Measurements from ENCODE around the gene GLUD1. TPM values are rescaled to one million over a fixed set of nuclear protein-coding genes. Genes with fewer than 3 reads are reported as not detected.

Gene GLUD1
- total RNA-seq, 1 donor from 2014 or later = 96.6 TPM

GRCh38 chr10:87092376-87092860 lies 2.2 kb downstream of the GLUD1 start:
- Histone ChIP-seq H3K79me2 (ENCODE audit: insufficient read depth, low read length) (peaks cover 95% of the 10 kb centered on the region), H3K27ac (ENCODE audit: low read depth, low read length) (peak overlapping the region; percentile 90), H3K4me3 (ENCODE audit: insufficient read depth, low read depth, low read length) (peak overlapping the region; percentile 85), H3K36me3 (ENCODE audit: insufficient read depth, low read length) (peaks cover 2% of the 10 kb centered on the region), H3K9ac (ENCODE audit: low read length) (peak overlapping the region; percentile 94), H4K20me1 (ENCODE audit: insufficient read depth, low read length) (peaks cover 50% of the 10 kb centered on the region), H3K27me3 (ENCODE audit: insufficient read depth, low read length) (no peaks in the 10 kb centered on the region), H2AFZ (ENCODE audit: low read depth, low read length) (no peak overlapping the region), H3K4me2 (ENCODE audit: low read length) (peak overlapping the region; percentile 94), H3K9me3 (ENCODE audit: insufficient read depth, low read depth, low read length) (no peaks in the 10 kb centered on the region), H3K4me1 (ENCODE audit: insufficient read depth, low read length) (peaks cover 22% of the 10 kb centered on the region)
- Mint-ChIP-seq H3K9me3 (ENCODE audit: unreplicated experiment) (no peaks in the 10 kb centered on the region), H3K4me1 (ENCODE audit: low read depth, unreplicated experiment) (peaks cover 21% of the 10 kb centered on the region), H3K36me3 (ENCODE audit: low read depth, unreplicated experiment) (no peaks in the 10 kb centered on the region), H3K27me3 (ENCODE audit: low read depth, unreplicated experiment) (no peaks in the 10 kb centered on the region), H3K27ac (ENCODE audit: unreplicated experiment) (peak overlapping the region; percentile 83), H3K4me3 (ENCODE audit: unreplicated experiment) (peak overlapping the region; percentile 92)
- TF ChIP-seq CTCF (IDR thresholded peaks at IDR 0.05; ENCODE audit: insufficient read depth, low read depth, low read length) (no peak), EZH2 (IDR thresholded peaks at IDR 0.05; ENCODE audit: insufficient read depth, low read length) (no peak)
- DNase-seq (ENCODE audit: low read depth) (peak; percentile 37), FAIRE-seq (no peak)

- no peaks in the 10 kb centered on the region for H3K27me3 ChIP-seq (ENCODE audit: insufficient read depth, low read length)
- FAIRE-seq (no peak), DNase-seq (ENCODE audit: low read depth) (no peak)
- Mint-ChIP-seq H3K27me3 (ENCODE audit: low read depth, unreplicated experiment) (no peaks in the 10 kb centered on the region), H3K27ac (ENCODE audit: unreplicated experiment) (no peak overlapping the region), H3K9me3 (ENCODE audit: unreplicated experiment) (no peaks in the 10 kb centered on the region), H3K36me3 (ENCODE audit: low read depth, unreplicated experiment) (peaks cover 2% of the 10 kb centered on the region), H3K4me1 (ENCODE audit: low read depth, unreplicated experiment) (peaks cover 21% of the 10 kb centered on the region), H3K4me3 (ENCODE audit: unreplicated experiment) (no peak overlapping the region)
- no peak overlapping the region for H3K9ac ChIP-seq (ENCODE audit: low read length)
- peaks cover 22% of the 10 kb centered on the region for H3K4me1 ChIP-seq (ENCODE audit: insufficient read depth, low read length)
- no peak overlapping the region for H3K27ac ChIP-seq (ENCODE audit: low read depth, low read length)
- peak overlapping the region; percentile 16 for H3K4me2 ChIP-seq (ENCODE audit: low read length)
- no peak overlapping the region for H3K4me3 ChIP-seq (ENCODE audit: insufficient read depth, low read depth, low read length)
- no peak overlapping the region for H2AFZ ChIP-seq (ENCODE audit: low read depth, low read length)
- peaks cover 91% of the 10 kb centered on the region for H3K79me2 ChIP-seq (ENCODE audit: insufficient read depth, low read length)
- TF ChIP-seq EZH2 (IDR thresholded peaks at IDR 0.05; ENCODE audit: insufficient read depth, low read length) = no peak
- TF ChIP-seq CTCF (IDR thresholded peaks at IDR 0.05; ENCODE audit: insufficient read depth, low read depth, low read length) = no peak
- no peaks in the 10 kb centered on the region for H3K9me3 ChIP-seq (ENCODE audit: insufficient read depth, low read depth, low read length)
- H3K36me3 ChIP-seq (ENCODE audit: insufficient read depth, low read length) = peaks cover 2% of the 10 kb centered on the region
- peaks cover 57% of the 10 kb centered on the region for H4K20me1 ChIP-seq (ENCODE audit: insufficient read depth, low read length)
Observed at GRCh38 chr10:87090779-87091178, 3.9 kb downstream of the GLUD1 start.

- no peak for TF ChIP-seq CTCF (IDR thresholded peaks at IDR 0.05; ENCODE audit: insufficient read depth, low read depth, low read length)
- TF ChIP-seq EZH2 (IDR thresholded peaks at IDR 0.05; ENCODE audit: insufficient read depth, low read length) = no peak
- Mint-ChIP-seq H3K27ac (ENCODE audit: unreplicated experiment) (no peak overlapping the region), H3K4me3 (ENCODE audit: unreplicated experiment) (no peak overlapping the region), H3K27me3 (ENCODE audit: low read depth, unreplicated experiment) (no peaks in the 10 kb centered on the region), H3K9me3 (ENCODE audit: unreplicated experiment) (no peaks in the 10 kb centered on the region), H3K36me3 (ENCODE audit: low read depth, unreplicated experiment) (peaks cover 2% of the 10 kb centered on the region), H3K4me1 (ENCODE audit: low read depth, unreplicated experiment) (peaks cover 23% of the 10 kb centered on the region)
- no peak overlapping the region for H2AFZ ChIP-seq (ENCODE audit: low read depth, low read length)
- no peaks in the 10 kb centered on the region for H3K9me3 ChIP-seq (ENCODE audit: insufficient read depth, low read depth, low read length)
- FAIRE-seq (no peak), DNase-seq (ENCODE audit: low read depth) (no peak)
- peaks cover 2% of the 10 kb centered on the region for H3K36me3 ChIP-seq (ENCODE audit: insufficient read depth, low read length)
- H3K4me2 ChIP-seq (ENCODE audit: low read length) = no peak overlapping the region
- no peak overlapping the region for H3K27ac ChIP-seq (ENCODE audit: low read depth, low read length)
- H3K4me1 ChIP-seq (ENCODE audit: insufficient read depth, low read length) = peaks cover 22% of the 10 kb centered on the region
- H4K20me1 ChIP-seq (ENCODE audit: insufficient read depth, low read length) = peaks cover 57% of the 10 kb centered on the region
- no peak overlapping the region for H3K9ac ChIP-seq (ENCODE audit: low read length)
- no peak overlapping the region for H3K4me3 ChIP-seq (ENCODE audit: insufficient read depth, low read depth, low read length)
- peaks cover 90% of the 10 kb centered on the region for H3K79me2 ChIP-seq (ENCODE audit: insufficient read depth, low read length)
- H3K27me3 ChIP-seq (ENCODE audit: insufficient read depth, low read length) = no peaks in the 10 kb centered on the region
Observed at GRCh38 chr10:87089746-87090145, 4.9 kb downstream of the GLUD1 start.

Measured in astrocyte (in vitro differentiated cells and primary cell).